Measurements from ENCODE around the gene LRMDA. TPM values are rescaled to one million over a fixed set of nuclear protein-coding genes. Genes with fewer than 3 reads are reported as not detected.

LRMDA gene
- total RNA-seq, 1 donor from 2014 or later = 0.19 TPM

DNA sequence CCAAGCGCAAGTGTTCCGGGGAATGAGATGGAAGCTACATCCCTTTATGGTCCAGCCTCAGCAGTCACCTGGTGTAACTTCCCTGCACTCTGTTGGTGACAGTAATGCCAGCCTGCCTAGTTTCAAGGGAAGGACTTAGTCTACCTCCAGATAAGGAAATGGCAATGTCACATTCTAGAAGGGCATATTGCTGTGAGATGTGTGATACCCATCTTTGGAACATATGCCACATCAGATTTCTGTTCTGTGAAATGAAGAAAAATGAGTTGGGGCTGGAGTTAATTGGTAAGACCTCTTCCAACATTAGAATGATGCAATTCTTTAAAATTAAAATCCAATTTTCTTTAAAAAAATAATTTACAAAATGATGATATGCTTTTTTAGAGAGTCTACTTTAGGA, 212.0 kb downstream of the LRMDA start:
- DNase-seq (ENCODE audit: extremely low spot score, unreplicated experiment) = no peak
- Mint-ChIP-seq H3K27ac (ENCODE audit: unreplicated experiment) (no peak overlapping the region), H3K4me3 (ENCODE audit: unreplicated experiment) (no peak overlapping the region), H3K27me3 (ENCODE audit: unreplicated experiment) (peaks cover 41% of the 10 kb centered on the region), H3K4me1 (ENCODE audit: unreplicated experiment) (no peaks in the 10 kb centered on the region), H3K9me3 (ENCODE audit: unreplicated experiment) (no peaks in the 10 kb centered on the region), H3K36me3 (ENCODE audit: unreplicated experiment) (no peaks in the 10 kb centered on the region)
- TF ChIP-seq, protein P1, sequence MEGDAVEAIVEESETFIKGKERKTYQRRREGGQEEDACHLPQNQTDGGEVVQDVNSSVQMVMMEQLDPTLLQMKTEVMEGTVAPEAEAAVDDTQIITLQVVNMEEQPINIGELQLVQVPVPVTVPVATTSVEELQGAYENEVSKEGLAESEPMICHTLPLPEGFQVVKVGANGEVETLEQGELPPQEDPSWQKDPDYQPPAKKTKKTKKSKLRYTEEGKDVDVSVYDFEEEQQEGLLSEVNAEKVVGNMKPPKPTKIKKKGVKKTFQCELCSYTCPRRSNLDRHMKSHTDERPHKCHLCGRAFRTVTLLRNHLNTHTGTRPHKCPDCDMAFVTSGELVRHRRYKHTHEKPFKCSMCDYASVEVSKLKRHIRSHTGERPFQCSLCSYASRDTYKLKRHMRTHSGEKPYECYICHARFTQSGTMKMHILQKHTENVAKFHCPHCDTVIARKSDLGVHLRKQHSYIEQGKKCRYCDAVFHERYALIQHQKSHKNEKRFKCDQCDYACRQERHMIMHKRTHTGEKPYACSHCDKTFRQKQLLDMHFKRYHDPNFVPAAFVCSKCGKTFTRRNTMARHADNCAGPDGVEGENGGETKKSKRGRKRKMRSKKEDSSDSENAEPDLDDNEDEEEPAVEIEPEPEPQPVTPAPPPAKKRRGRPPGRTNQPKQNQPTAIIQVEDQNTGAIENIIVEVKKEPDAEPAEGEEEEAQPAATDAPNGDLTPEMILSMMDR (IDR thresholded peaks at IDR 0.05) = no peak

GRCh38 chr10:75643944-75644692, 212.7 kb downstream of the LRMDA start:
- TF ChIP-seq, protein P1 (IDR thresholded peaks at IDR 0.05) = no peak
- Mint-ChIP-seq H3K4me3 (ENCODE audit: unreplicated experiment) (no peak overlapping the region), H3K36me3 (ENCODE audit: unreplicated experiment) (no peaks in the 10 kb centered on the region), H3K27me3 (ENCODE audit: unreplicated experiment) (peaks cover 40% of the 10 kb centered on the region), H3K27ac (ENCODE audit: unreplicated experiment) (no peak overlapping the region), H3K4me1 (ENCODE audit: unreplicated experiment) (no peaks in the 10 kb centered on the region), H3K9me3 (ENCODE audit: unreplicated experiment) (no peaks in the 10 kb centered on the region)
- DNase-seq (ENCODE audit: extremely low spot score, unreplicated experiment) = no peak

GRCh38 chr10:75645704-75646103, 214.3 kb downstream of the LRMDA start:
- peaks cover 40% of the 10 kb centered on the region for H3K27me3 Mint-ChIP-seq (ENCODE audit: unreplicated experiment)
- no peak overlapping the region for H3K27ac Mint-ChIP-seq (ENCODE audit: unreplicated experiment)
- no peak overlapping the region for H3K4me3 Mint-ChIP-seq (ENCODE audit: unreplicated experiment)
- DNase-seq (ENCODE audit: extremely low spot score, unreplicated experiment) = no peak
- H3K36me3 Mint-ChIP-seq (ENCODE audit: unreplicated experiment) = no peaks in the 10 kb centered on the region
- H3K4me1 Mint-ChIP-seq (ENCODE audit: unreplicated experiment) = no peaks in the 10 kb centered on the region
- TF ChIP-seq, protein P1 (IDR thresholded peaks at IDR 0.05) = no peak
- peaks cover 5% of the 10 kb centered on the region for H3K9me3 Mint-ChIP-seq (ENCODE audit: unreplicated experiment)

- Mint-ChIP-seq H3K36me3 (ENCODE audit: unreplicated experiment) (no peaks in the 10 kb centered on the region), H3K27ac (ENCODE audit: unreplicated experiment) (no peak overlapping the region), H3K4me3 (ENCODE audit: unreplicated experiment) (no peak overlapping the region), H3K27me3 (ENCODE audit: unreplicated experiment) (peaks cover 44% of the 10 kb centered on the region), H3K4me1 (ENCODE audit: unreplicated experiment) (no peaks in the 10 kb centered on the region), H3K9me3 (ENCODE audit: unreplicated experiment) (peaks cover 5% of the 10 kb centered on the region)
- DNase-seq (ENCODE audit: extremely low spot score, unreplicated experiment) = no peak
- TF ChIP-seq, protein P1 (IDR thresholded peaks at IDR 0.05) = no peak
These were observed 214.9 kb downstream of the LRMDA start for GRCh38 chr10:75646218-75646915.

GRCh38 chr10:75646916-75647315, 215.5 kb downstream of the LRMDA start:
- TF ChIP-seq, protein P1 (IDR thresholded peaks at IDR 0.05) = no peak
- Mint-ChIP-seq H3K4me1 (ENCODE audit: unreplicated experiment) (no peaks in the 10 kb centered on the region), H3K27me3 (ENCODE audit: unreplicated experiment) (peaks cover 41% of the 10 kb centered on the region), H3K4me3 (ENCODE audit: unreplicated experiment) (no peak overlapping the region), H3K27ac (ENCODE audit: unreplicated experiment) (no peak overlapping the region), H3K36me3 (ENCODE audit: unreplicated experiment) (no peaks in the 10 kb centered on the region), H3K9me3 (ENCODE audit: unreplicated experiment) (peaks cover 5% of the 10 kb centered on the region)
- DNase-seq (ENCODE audit: extremely low spot score, unreplicated experiment) = no peak
